KMS-11 (cell line): Measurements from ENCODE around the gene ZDHHC18.
"Not testable (repeated sequence)": the region's sequence is repeated elsewhere in the genome, so short reads cannot be mapped to it uniquely, and the experiment has no call there.

ENCODE experiments used
- H2AFZ ChIP-seq: fragments of 200-600 bp; sonication (generic); 2 replicates; pipeline ENCODE4 v1.6.1; 2016; ENCODE audit warnings: antibody characterized with exemption, mixed run types, low read depth
- H3K27ac ChIP-seq: fragments of 200-600 bp; sonication (generic); 2 replicates; pipeline ENCODE4 v1.6.1; 2016; ENCODE audit warnings: mild to moderate bottlenecking, mixed run types
- H3K27me3 ChIP-seq: fragments of 200-600 bp; sonication (generic); 2 replicates; pipeline ENCODE4 v1.6.1; 2017; ENCODE audit warnings: mild to moderate bottlenecking, low read depth, mixed run types, moderate library complexity; ENCODE audit not compliant: insufficient read depth
- H3K36me3 ChIP-seq: fragments of 200-600 bp; sonication (generic); 2 replicates; pipeline ENCODE4 v1.6.1; 2017; ENCODE audit warnings: mild to moderate bottlenecking, mixed run types; ENCODE audit not compliant: insufficient read depth
- H3K4me1 ChIP-seq: fragments of 200-600 bp; sonication (generic); 2 replicates; pipeline ENCODE4 v1.6.1; 2016; ENCODE audit warnings: mild to moderate bottlenecking, low read depth, mixed run types; ENCODE audit not compliant: poor library complexity, severe bottlenecking
- H3K4me2 ChIP-seq: fragments of 200-600 bp; sonication (generic); 2 replicates; pipeline ENCODE4 v1.7.0; 2016; ENCODE audit warnings: mild to moderate bottlenecking, mixed run types
- H3K4me3 ChIP-seq: fragments of 200-600 bp; sonication (generic); IDR thresholded peaks from 2 replicates; pipeline ENCODE4 v1.6.1; 2017; ENCODE audit warnings: low read depth, low read length, mixed read lengths; ENCODE audit not compliant: insufficient read depth
- H3K79me2 ChIP-seq: fragments of 200-600 bp; sonication (generic); 2 replicates; pipeline ENCODE4 v1.6.1; 2016; ENCODE audit warnings: low read depth, mixed run types; ENCODE audit not compliant: insufficient read depth
- H3K9ac ChIP-seq: fragments of 200-600 bp; sonication (generic); 2 replicates; pipeline ENCODE4 v1.6.1; 2016; ENCODE audit warnings: mild to moderate bottlenecking, mixed run types
- H4K20me1 ChIP-seq: fragments of 200-600 bp; sonication (generic); 2 replicates; pipeline ENCODE4 v1.6.1; 2016; ENCODE audit warnings: mild to moderate bottlenecking, mixed run types; ENCODE audit not compliant: insufficient read depth
- CTCF ChIP-seq: fragments of 200-600 bp; sonication (generic); conservative IDR thresholded peaks from 2 replicates; pipeline ENCODE4 v1.6.1; 2017; ENCODE audit warnings: low read depth, mild to moderate bottlenecking, antibody characterized with exemption, low read length, moderate library complexity, mixed read lengths

Gene ZDHHC18

GRCh38 chr1:26864610-26865480 is 38.4 kb downstream of the ZDHHC18 start:
- peak overlapping the region; percentile 93 for H3K4me2 ChIP-seq
- peak overlapping the region; percentile 94 for H2AFZ ChIP-seq
- H3K79me2 ChIP-seq = no peaks in the 10 kb centered on the region
- H3K36me3 ChIP-seq = no peaks in the 10 kb centered on the region
- peak overlapping the region; percentile 23 for H3K4me3 ChIP-seq
- H3K4me1 ChIP-seq = peaks cover 14% of the 10 kb centered on the region
- peak overlapping the region; percentile 96 for H3K9ac ChIP-seq
- no peak for TF ChIP-seq CTCF
- no peaks in the 10 kb centered on the region for H3K27me3 ChIP-seq
- peak overlapping the region; percentile 98 for H3K27ac ChIP-seq
- no peaks in the 10 kb centered on the region for H4K20me1 ChIP-seq

GRCh38 chr1:26873097-26873496 is 46.6 kb downstream of the ZDHHC18 start:
- H3K9ac ChIP-seq, H3K27me3 ChIP-seq, H3K4me2 ChIP-seq, H2AFZ ChIP-seq, H3K4me1 ChIP-seq, H3K36me3 ChIP-seq, H3K27ac ChIP-seq, H4K20me1 ChIP-seq, H3K4me3 ChIP-seq, H3K79me2 ChIP-seq: not testable (repeated sequence)

GRCh38 chr1:26874896-26875295 is 48.4 kb downstream of the ZDHHC18 start:
- Histone ChIP-seq H3K27me3 (no peaks in the 10 kb centered on the region), H3K27ac (no peak overlapping the region), H3K36me3 (no peaks in the 10 kb centered on the region), H4K20me1 (no peaks in the 10 kb centered on the region), H3K79me2 (no peaks in the 10 kb centered on the region), H3K4me1 (peaks cover 8% of the 10 kb centered on the region), H3K4me2 (no peak overlapping the region), H3K4me3 (no peak overlapping the region), H3K9ac (no peak overlapping the region), H2AFZ (no peak overlapping the region)
- TF ChIP-seq CTCF = no peak

- peaks cover 8% of the 10 kb centered on the region for H3K4me1 ChIP-seq
- H3K4me2 ChIP-seq = no peak overlapping the region
- TF ChIP-seq CTCF = no peak
Measured at GRCh38 chr1:26877326-26877725, 50.8 kb downstream of the ZDHHC18 start.

GRCh38 chr1:26879793-26880192 is 53.3 kb downstream of the ZDHHC18 start:
- H3K79me2 ChIP-seq = no peaks in the 10 kb centered on the region

More at GRCh38 chr1:26877326-26877725, 50.8 kb downstream of the ZDHHC18 start:
- Histone ChIP-seq H2AFZ (no peak overlapping the region), H3K27ac (no peak overlapping the region), H3K79me2 (no peaks in the 10 kb centered on the region), H3K27me3 (no peaks in the 10 kb centered on the region), H3K36me3 (no peaks in the 10 kb centered on the region), H4K20me1 (no peaks in the 10 kb centered on the region), H3K4me3 (no peak overlapping the region), H3K9ac (no peak overlapping the region)

GRCh38 chr1:26881611-26882010 is 55.1 kb downstream of the ZDHHC18 start:
- not testable (repeated sequence) for H4K20me1 ChIP-seq, H3K27me3 ChIP-seq, H3K4me3 ChIP-seq, H3K4me1 ChIP-seq, H3K4me2 ChIP-seq, H3K9ac ChIP-seq, H2AFZ ChIP-seq, H3K79me2 ChIP-seq, H3K27ac ChIP-seq, H3K36me3 ChIP-seq

More at GRCh38 chr1:26879793-26880192, 53.3 kb downstream of the ZDHHC18 start:
- Histone ChIP-seq H3K4me2 (no peak overlapping the region), H3K27me3 (no peaks in the 10 kb centered on the region), H3K27ac (no peak overlapping the region), H3K36me3 (no peaks in the 10 kb centered on the region), H3K4me3 (no peak overlapping the region), H4K20me1 (no peaks in the 10 kb centered on the region), H3K4me1 (peaks cover 8% of the 10 kb centered on the region), H3K9ac (no peak overlapping the region), H2AFZ (no peak overlapping the region)
- TF ChIP-seq CTCF = no peak
